Measurements from ENCODE around the gene MPL.

The MPL gene

DNA sequence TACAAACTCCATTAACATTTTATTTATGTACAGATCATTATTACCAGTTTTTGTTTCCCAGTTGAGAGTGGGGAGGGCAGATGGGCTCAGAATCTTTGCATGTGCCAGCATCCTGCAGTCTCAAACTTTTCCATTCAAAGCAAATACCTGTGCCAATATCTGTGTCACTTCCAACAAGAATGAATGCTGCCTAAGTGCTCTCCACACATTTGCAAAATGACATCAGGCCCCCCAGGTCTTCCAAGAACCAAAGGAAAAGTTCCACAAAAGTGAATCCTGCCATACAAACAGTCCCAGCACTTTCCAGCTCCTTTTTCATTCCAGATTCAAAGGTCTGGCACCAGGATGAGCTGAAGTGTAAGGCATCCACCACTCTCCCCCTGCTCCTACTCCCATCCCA is 38.5 kb upstream of the MPL start:
- no peak overlapping the region for H3K27ac ChIP-seq (ENCODE audit: low read length)
- no peak for DNase-seq (ENCODE audit: low read depth, low spot score)
- peaks cover 5% of the 10 kb centered on the region; the same call in 1 of the 2 replicates for H3K4me1 ChIP-seq (ENCODE audit: control insufficient read depth, insufficient read depth, low read length)
- H3K36me3 ChIP-seq (ENCODE audit: control insufficient read depth, insufficient read depth, low read length) = no peaks in the 10 kb centered on the region
- no peak overlapping the region for H3K4me3 ChIP-seq (ENCODE audit: low read length)
- no peaks in the 10 kb centered on the region for H3K9me3 ChIP-seq (ENCODE audit: control insufficient read depth, insufficient read depth, low read length)
- H3K27me3 ChIP-seq (ENCODE audit: control insufficient read depth, insufficient read depth, low read length) = no peaks in the 10 kb centered on the region

DNA sequence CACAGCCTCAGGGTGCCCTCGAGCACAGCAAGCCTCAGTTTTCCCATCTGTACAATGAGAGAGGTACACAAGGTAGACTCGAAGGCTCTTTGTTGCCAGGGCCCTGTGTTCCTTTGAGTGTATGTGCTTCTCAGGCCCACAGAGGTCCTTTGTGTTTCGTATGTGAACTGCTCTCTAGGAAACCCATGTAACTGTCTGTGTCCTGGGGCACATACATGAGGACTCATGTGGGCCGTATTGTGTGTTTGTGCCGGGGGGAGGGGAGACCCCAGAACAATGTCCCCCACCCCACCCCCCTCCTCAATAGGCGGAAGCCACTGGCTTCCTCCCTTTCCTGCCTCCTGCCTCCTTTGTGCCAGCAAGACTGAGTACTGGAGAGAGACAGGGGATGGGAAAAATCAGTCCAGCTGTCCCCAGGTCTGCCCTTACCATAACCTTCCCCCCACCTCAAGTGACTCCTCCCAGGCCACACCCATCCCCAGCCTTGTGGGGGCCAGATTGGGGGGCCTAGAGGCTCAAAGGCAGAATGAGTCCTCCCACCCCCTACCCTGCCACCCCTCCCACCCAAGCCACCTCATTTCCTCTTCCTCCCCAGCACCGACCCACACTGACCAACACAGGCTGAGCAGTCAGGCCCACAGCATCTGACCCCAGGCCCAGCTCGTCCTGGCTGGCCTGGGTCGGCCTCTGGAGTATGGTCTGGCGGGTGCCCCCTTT is 37.1 kb upstream of the MPL start, which contains the start of gene TIE1:
TIE1 (plus strand) TSS at position 605 of the 717 bp plus-strand sequence; CDS start at position 695, 90 bp downstream.
- DNase-seq (ENCODE audit: low read depth, low spot score) = no peak
- Histone ChIP-seq H3K36me3 (ENCODE audit: control insufficient read depth, insufficient read depth, low read length) (no peaks in the 10 kb centered on the region), H3K4me1 (ENCODE audit: control insufficient read depth, insufficient read depth, low read length) (0 out of 2 replicates have a peak, but pooled peaks cover 3% of the 10 kb centered on the region), H3K27me3 (ENCODE audit: control insufficient read depth, insufficient read depth, low read length) (no peaks in the 10 kb centered on the region), H3K9me3 (ENCODE audit: control insufficient read depth, insufficient read depth, low read length) (no peaks in the 10 kb centered on the region), H3K4me3 (ENCODE audit: low read length) (no peak within 1 kb of the TSS), H3K27ac (ENCODE audit: low read length) (no peak within 1 kb of the TSS)
- no CpG with 5 or more reads among the region's 10 CpGs for WGBS (ENCODE audit: insufficient coverage, insufficient read length)

DNA sequence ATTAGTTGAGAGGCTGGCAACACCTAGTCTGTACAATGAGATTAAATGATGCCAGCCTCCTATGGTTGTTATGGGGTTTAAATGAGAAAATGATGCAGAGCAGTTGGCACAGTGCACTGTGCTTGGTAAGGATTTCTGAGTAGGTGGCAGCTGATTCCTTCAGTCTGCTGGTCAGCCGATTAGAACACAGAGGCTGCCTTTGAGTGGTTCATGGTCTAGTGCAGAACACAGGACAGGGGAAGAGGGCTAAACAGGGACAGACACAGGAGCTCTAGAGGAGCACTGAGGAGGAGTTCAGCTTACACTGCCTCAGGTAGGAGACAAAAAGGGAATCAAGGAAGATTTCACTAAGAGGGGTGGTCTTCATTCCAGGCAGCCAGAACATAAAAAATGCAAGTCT is 35.4 kb upstream of the MPL start:
- no peak for DNase-seq (ENCODE audit: low read depth, low spot score)
- Histone ChIP-seq H3K36me3 (ENCODE audit: control insufficient read depth, insufficient read depth, low read length) (no peaks in the 10 kb centered on the region), H3K27ac (ENCODE audit: low read length) (no peak overlapping the region), H3K9me3 (ENCODE audit: control insufficient read depth, insufficient read depth, low read length) (no peaks in the 10 kb centered on the region), H3K4me1 (ENCODE audit: control insufficient read depth, insufficient read depth, low read length) (0 out of 2 replicates have a peak, but pooled peaks cover 2% of the 10 kb centered on the region), H3K27me3 (ENCODE audit: control insufficient read depth, insufficient read depth, low read length) (no peaks in the 10 kb centered on the region), H3K4me3 (ENCODE audit: low read length) (no peak overlapping the region)
- WGBS (ENCODE audit: insufficient coverage, insufficient read length) = no CpG with 5 or more reads among the region's 1 CpG

DNA sequence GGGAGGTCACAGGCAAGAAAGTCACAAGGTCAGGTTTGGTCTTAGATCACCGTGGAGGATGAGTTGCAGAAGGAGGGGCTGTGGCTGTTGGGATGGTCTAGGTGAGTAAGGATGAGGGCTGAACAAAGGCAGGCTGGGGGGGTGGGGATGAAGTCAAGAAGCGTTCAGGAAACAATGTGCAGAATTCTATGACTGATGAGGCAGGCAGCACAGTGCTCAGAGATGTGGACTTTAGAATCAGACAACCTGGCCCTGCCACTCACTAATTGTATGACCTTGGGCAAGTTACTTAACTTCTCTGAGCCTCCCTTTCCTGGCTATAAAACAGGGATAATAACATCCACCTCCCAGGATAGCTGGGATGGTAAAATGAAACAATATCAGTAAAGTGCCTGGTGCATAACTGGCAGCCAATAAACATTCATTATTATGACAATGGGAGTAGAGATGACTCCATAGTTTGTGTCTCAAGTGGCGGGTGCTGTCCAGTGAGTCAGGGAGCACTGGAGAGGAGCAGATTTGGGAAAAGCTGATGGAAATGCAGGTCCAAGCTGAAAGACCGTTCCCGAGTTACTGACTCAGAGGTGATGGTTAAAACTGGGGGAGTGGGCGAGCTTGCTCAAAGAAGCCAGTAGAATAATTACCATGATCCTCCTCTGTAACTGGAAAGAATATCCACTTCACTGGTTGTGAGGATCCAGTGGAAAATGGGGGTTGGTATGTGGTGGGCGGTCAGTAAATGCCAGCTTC is 34.7 kb upstream of the MPL start:
- Histone ChIP-seq H3K9me3 (ENCODE audit: control insufficient read depth, insufficient read depth, low read length) (no peaks in the 10 kb centered on the region), H3K36me3 (ENCODE audit: control insufficient read depth, insufficient read depth, low read length) (no peaks in the 10 kb centered on the region), H3K4me3 (ENCODE audit: low read length) (no peak overlapping the region), H3K27ac (ENCODE audit: low read length) (no peak overlapping the region), H3K4me1 (ENCODE audit: control insufficient read depth, insufficient read depth, low read length) (0 out of 2 replicates have a peak, but pooled peaks cover 1% of the 10 kb centered on the region), H3K27me3 (ENCODE audit: control insufficient read depth, insufficient read depth, low read length) (no peaks in the 10 kb centered on the region)
- no peak for DNase-seq (ENCODE audit: low read depth, low spot score)
- no CpG with 5 or more reads among the region's 7 CpGs for WGBS (ENCODE audit: insufficient coverage, insufficient read length)

DNA sequence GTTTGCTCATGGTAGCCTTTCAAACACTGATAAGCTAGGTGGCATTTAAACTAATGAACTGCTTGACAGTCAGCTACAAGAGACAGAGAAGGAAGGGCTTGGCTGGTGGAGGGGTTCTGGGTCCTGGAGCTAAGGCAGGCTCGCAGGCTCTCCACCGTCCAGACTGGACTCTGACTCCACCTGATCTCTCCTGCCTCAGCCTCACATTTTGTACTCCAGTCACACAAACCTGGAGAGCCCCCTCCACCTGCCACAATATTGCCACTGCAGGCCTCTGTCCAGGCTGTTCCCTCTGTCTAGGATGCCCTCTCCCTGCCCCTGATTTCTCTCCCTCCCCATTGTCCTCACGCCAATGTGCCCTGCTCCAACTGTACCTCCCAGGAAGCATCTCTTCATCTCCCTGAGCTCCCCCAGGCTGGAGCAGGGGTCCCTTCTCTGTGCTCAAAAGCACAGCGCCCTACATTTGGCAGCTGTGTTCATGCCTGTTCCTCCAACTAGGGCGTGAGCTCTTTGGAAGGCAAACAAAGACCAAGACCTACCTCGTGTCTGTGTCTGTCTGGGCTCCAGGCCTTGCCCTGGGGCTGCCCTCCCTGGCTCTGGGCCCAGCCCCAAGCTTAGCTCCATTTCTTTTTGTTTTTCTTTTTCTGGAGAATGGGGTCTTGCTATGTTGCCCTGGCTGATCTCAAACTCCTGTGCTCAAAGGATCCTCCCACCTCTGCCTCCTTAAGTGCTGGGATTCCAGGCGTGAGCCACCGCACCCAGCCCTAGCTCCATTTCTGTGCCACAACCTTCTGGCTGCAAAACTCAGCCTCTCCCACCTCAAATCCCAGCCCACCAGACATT is 33.9 kb upstream of the MPL start:
- H3K9me3 ChIP-seq (ENCODE audit: control insufficient read depth, insufficient read depth, low read length) = no peaks in the 10 kb centered on the region
- H3K4me1 ChIP-seq (ENCODE audit: control insufficient read depth, insufficient read depth, low read length) = 0 out of 2 replicates have a peak, but pooled peaks cover 1% of the 10 kb centered on the region
- no peak overlapping the region for H3K4me3 ChIP-seq (ENCODE audit: low read length)
- H3K27ac ChIP-seq (ENCODE audit: low read length) = no peak overlapping the region
- no CpG with 5 or more reads among the region's 8 CpGs for WGBS (ENCODE audit: insufficient coverage, insufficient read length)
- no peaks in the 10 kb centered on the region for H3K27me3 ChIP-seq (ENCODE audit: control insufficient read depth, insufficient read depth, low read length)
- H3K36me3 ChIP-seq (ENCODE audit: control insufficient read depth, insufficient read depth, low read length) = no peaks in the 10 kb centered on the region
- no peak for DNase-seq (ENCODE audit: low read depth, low spot score)

DNA sequence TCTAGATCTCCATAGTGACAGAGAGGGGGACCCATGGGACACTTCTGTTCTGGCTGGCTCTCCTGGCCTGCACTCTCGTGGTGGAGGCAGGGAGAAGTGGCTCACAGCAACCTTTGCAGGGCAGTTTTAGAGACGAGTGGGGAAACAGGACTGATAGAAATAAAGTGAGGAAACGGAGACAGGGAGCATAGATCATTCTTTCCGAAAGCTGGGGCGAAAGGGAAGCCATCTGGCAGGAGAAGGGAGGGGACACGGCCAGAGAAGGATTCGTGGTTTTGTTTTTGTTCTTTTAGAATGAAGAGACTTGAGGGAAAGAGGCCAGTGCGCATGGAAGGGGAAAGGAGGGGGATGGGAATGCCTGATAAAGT is 33.3 kb upstream of the MPL start:
- Histone ChIP-seq H3K4me3 (ENCODE audit: low read length) (no peak overlapping the region), H3K27ac (ENCODE audit: low read length) (no peak overlapping the region), H3K27me3 (ENCODE audit: control insufficient read depth, insufficient read depth, low read length) (no peaks in the 10 kb centered on the region), H3K36me3 (ENCODE audit: control insufficient read depth, insufficient read depth, low read length) (no peaks in the 10 kb centered on the region), H3K4me1 (ENCODE audit: control insufficient read depth, insufficient read depth, low read length) (0 out of 2 replicates have a peak, but pooled peaks cover 1% of the 10 kb centered on the region), H3K9me3 (ENCODE audit: control insufficient read depth, insufficient read depth, low read length) (no peaks in the 10 kb centered on the region)
- no CpG with 5 or more reads among the region's 8 CpGs for WGBS (ENCODE audit: insufficient coverage, insufficient read length)
- DNase-seq (ENCODE audit: low read depth, low spot score) = no peak

DNA sequence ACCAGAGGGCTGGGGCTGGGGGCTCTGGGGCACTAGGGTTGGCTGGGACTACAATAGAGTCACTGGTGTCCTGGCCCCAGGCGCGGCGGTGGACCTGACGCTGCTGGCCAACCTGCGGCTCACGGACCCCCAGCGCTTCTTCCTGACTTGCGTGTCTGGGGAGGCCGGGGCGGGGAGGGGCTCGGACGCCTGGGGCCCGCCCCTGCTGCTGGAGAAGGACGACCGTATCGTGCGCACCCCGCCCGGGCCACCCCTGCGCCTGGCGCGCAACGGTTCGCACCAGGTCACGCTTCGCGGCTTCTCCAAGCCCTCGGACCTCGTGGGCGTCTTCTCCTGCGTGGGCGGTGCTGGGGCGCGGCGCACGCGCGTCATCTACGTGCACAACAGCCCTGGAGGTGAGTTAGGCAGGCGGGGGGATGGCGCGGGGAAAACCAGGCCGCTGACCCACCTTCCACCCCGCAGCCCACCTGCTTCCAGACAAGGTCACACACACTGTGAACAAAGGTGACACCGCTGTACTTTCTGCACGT is 32.8 kb upstream of the MPL start:
- H3K27me3 ChIP-seq (ENCODE audit: control insufficient read depth, insufficient read depth, low read length) = no peaks in the 10 kb centered on the region
- no peaks in the 10 kb centered on the region for H3K36me3 ChIP-seq (ENCODE audit: control insufficient read depth, insufficient read depth, low read length)
- no peak overlapping the region for H3K27ac ChIP-seq (ENCODE audit: low read length)
- no peaks in the 10 kb centered on the region for H3K9me3 ChIP-seq (ENCODE audit: control insufficient read depth, insufficient read depth, low read length)
- no CpG with 5 or more reads among the region's 46 CpGs for WGBS (ENCODE audit: insufficient coverage, insufficient read length)
- no peak for DNase-seq (ENCODE audit: low read depth, low spot score)
- H3K4me3 ChIP-seq (ENCODE audit: low read length) = no peak overlapping the region
- H3K4me1 ChIP-seq (ENCODE audit: control insufficient read depth, insufficient read depth, low read length) = no peaks in the 10 kb centered on the region

DNA sequence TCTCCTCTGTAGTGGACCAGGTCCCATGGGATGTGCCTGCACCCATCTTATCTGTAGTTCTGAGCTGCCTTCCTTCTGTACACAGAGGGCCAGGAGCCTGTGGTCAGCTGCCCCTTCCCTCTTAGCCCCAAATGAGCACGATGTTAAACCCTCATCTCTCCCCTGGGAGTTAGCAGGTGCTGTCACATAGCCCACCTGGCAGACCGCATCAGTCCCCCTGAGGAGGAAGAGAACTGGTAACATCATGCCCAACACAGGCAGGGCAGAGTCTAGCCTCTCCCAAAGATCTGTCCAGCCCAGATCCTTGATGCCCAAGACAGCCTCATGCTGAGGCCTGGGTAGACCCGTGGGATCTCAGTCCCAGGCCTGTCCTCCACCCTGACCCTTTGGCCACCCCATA is 32.2 kb upstream of the MPL start:
- no peaks in the 10 kb centered on the region for H3K36me3 ChIP-seq (ENCODE audit: control insufficient read depth, insufficient read depth, low read length)
- no peak overlapping the region for H3K4me3 ChIP-seq (ENCODE audit: low read length)
- H3K9me3 ChIP-seq (ENCODE audit: control insufficient read depth, insufficient read depth, low read length) = no peaks in the 10 kb centered on the region
- WGBS (ENCODE audit: insufficient coverage, insufficient read length) = no CpG with 5 or more reads among the region's 3 CpGs
- H3K27ac ChIP-seq (ENCODE audit: low read length) = no peak overlapping the region
- no peak for DNase-seq (ENCODE audit: low read depth, low spot score)
- no peaks in the 10 kb centered on the region for H3K27me3 ChIP-seq (ENCODE audit: control insufficient read depth, insufficient read depth, low read length)
- H3K4me1 ChIP-seq (ENCODE audit: control insufficient read depth, insufficient read depth, low read length) = no peaks in the 10 kb centered on the region

DNA sequence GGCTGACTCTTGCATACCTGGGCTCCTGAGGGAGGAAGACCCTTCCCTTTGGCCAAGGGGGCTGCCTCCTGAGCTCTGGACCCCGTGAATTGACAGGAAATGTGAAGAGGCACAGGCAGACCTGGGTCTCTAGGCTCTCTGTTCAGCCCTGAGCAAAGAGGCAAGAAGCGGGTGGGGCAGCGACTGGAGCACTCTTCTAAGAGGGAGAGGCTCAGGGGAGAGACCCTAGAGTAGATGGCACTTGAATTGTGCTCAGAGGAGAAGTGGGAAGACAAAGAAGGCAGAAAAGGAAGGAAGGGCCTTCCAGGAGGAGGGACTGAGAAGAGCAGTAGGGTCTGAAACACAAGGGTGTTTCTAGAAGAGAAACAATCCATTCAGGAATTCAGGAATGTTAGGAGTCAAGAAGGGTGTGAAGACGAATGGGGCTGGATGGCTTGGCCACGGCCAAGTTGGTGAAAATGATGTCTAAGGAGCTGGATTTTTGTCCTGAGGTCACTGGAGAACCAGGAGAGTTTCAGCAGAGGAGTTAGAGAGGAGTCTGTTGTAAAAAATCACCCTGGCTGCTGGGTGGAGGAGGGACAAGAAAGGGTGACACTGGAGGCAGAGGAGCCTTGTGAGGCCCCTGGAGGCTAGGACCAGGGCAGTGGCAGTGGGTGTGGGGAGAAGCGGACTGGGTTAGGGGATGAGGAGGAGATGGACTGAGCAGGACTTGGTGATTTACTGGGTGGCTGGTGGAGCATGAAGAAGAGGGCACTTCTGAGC is 31.5 kb upstream of the MPL start:
- no peak for DNase-seq (ENCODE audit: low read depth, low spot score)
- Histone ChIP-seq H3K27me3 (ENCODE audit: control insufficient read depth, insufficient read depth, low read length) (no peaks in the 10 kb centered on the region), H3K27ac (ENCODE audit: low read length) (no peak overlapping the region), H3K4me3 (ENCODE audit: low read length) (no peak overlapping the region), H3K4me1 (ENCODE audit: control insufficient read depth, insufficient read depth, low read length) (no peaks in the 10 kb centered on the region), H3K36me3 (ENCODE audit: control insufficient read depth, insufficient read depth, low read length) (no peaks in the 10 kb centered on the region), H3K9me3 (ENCODE audit: control insufficient read depth, insufficient read depth, low read length) (no peaks in the 10 kb centered on the region)
- WGBS (ENCODE audit: insufficient coverage, insufficient read length) = no CpG with 5 or more reads among the region's 6 CpGs
